ENCODE data around the gene STK39.

The STK39 gene

DNA sequence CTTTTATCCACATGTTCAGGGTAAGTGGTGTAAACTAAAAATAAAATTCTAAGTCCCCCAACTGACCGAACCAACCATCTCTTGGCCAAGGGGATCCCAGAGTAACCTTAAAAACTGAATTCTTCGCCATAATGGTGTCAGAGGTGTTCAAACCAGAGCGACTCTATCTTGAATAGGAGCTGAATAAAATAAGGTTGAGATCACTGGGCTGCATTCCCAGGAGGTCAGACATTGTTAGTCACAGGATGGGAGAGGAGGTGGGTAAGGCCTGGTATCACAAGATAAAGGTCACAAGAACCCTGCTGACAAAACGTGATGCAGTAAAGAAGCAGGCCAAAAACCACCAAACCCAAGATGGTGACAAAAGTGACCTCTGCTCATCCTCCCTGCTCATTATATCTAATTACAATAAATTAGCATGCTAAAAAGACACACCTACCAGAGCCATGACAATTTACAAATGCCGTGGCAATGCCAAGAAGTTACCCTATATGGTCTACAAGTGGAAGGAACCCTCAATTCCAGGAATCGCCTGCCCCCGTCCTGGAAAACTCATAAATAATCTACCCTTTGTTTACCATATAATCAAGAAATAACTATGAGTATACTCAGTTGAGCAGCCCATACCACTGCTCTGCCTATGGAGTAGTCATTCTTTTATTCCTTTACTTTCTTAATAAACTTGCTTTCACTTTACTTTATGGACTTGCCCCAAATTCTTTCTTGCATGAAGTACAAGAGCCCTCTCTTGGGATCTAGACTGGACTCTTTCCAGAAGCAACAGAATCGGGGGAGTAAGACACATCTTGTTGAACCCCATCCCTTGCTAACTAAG lies 302.4 kb downstream of the STK39 start:
- no peak for DNase-seq

DNA sequence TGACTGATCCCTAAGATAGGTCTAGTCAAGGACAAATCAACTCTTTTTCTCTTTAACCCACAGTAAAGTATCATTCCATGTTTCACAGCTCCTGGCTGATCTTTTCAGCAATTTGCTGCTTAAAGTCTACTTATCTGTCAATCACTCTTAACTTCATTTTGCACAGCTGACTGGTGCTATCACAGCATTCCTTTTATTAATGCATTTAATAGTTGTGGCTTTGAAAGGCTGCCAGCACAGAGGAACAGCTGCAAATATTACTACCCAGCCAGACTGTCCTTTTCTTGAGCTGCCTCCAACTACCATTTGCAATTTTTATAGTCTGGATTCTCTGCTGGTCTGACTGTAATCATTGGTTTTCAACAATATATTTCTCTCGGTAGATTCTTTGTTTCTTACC lies 303.5 kb downstream of the STK39 start:
- no peak for DNase-seq

DNA sequence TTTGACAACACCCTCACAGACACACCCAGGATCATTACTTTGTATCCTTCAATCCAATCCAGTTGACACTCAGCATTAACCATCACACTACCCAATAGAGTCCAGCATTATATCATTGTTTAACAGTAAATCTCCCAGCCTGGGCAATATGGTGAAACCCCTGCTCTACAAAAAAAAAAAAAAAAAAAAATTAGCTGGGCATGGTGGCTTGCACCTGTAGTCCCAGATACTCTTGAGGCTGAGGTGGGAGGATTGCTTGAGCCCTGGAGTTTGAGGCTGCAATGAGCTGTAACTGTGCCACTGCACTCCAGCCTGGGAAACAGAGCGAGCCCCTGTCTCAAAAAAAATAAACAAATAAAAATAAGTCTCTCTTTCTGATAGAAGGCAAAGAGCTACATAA lies 304.0 kb downstream of the STK39 start:
- DNase-seq, result no peak

DNA sequence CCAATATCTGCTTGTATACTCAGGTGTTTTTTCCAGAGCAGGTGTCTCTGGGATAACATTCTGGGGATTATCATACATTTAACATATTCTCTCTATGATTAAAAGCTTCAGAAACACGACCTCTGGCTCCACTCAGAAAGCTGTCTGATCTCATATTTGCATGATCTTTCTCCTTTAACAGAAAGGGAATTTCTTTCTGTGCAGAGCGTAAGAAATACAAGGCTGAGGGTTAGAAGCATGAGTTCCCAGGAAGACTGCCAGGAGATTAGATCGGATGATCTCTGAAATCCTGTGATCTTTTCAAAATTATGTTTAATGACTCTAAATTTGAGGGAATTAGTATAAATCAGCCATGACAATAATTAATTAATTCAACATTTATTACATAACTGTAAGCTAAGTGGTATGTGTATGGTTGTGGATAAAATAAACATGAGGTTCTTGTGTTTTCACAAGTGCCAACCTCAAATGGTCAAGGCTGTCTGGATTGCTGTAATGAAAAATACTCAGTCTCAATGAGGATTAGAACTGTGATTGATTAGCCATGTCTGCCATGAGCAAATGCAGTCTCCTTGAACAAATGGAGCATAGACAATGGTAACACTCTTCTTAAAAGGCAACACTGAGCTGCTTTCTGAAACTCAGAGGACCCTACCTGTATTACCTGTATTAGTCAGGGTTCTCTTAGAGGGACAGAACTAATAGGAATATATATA lies 304.9 kb downstream of the STK39 start:
- DNase-seq, result no peak

DNA sequence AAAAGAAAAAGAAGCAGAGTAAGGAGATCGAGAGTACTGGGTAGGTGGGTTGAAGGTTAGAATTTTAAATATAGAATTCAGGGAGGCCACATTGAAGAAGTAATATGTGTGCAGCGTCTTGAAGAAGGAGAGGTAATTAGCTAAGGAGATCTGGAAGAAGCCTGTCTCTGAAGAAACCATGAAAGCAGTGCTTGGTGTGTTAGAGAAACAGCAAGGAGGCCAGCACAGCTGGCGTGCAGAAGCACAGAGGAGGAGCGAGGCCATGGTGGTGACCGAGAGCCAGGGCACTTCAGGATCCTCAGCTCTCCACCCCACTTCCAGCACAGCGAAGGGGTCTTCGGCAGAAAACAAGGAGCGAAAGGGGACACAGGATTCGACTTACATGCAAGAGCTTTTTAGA lies 305.8 kb downstream of the STK39 start:
- no peak for DNase-seq

DNA sequence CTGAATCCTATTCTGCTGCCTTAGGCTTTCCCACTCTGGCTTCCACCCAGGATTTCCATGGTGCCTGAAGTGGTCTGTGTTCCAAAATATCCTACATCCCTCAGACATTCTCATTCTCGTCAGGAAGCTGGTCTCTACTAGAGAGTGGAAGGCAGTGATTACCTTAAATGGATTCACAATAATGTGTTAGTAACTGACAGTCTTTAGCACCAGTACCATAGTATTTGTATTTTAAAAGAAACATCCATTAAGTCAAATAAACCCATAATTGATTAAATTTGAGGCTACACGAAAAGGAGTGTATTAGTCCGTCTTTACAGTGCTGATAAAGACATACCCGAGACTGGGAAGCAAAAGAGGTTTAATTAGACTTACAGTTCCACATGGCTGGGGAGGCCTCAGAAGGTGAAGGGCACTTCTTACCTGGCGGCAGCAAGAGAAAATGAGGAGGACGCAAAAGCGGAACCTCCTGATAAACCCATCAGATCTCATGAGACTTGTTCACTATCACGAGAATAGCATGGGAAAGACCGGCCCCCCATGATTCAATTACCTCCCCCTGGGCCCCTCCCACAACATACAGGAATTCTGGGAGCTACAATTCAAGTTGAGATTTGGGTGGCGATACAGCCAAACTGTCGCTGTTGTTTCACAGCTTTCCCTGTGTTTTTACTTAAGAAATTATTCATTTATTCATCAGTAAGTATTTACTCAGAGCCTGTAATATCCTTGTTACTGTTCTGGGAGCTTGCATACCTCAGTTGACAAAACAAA lies 306.5 kb downstream of the STK39 start:
- DNase-seq, result no peak

DNA sequence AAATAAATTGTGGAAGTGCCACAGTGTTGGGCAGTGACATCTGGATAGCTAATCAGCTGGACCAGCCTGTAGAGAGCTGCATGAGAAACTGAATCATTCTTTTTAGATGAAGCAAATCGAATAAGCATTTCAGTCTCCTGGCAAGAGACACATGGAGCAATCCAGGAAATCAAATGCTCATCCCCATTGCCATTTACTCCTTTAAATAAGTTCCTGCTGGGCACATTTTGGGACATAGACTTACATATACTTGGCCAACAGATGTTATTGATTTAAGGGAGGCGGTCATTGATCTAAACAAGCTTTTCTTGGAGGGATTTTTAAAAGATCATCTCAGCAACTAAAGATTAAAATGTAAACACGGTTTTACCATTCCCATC lies 307.1 kb downstream of the STK39 start:
- DNase-seq, result no peak

DNA sequence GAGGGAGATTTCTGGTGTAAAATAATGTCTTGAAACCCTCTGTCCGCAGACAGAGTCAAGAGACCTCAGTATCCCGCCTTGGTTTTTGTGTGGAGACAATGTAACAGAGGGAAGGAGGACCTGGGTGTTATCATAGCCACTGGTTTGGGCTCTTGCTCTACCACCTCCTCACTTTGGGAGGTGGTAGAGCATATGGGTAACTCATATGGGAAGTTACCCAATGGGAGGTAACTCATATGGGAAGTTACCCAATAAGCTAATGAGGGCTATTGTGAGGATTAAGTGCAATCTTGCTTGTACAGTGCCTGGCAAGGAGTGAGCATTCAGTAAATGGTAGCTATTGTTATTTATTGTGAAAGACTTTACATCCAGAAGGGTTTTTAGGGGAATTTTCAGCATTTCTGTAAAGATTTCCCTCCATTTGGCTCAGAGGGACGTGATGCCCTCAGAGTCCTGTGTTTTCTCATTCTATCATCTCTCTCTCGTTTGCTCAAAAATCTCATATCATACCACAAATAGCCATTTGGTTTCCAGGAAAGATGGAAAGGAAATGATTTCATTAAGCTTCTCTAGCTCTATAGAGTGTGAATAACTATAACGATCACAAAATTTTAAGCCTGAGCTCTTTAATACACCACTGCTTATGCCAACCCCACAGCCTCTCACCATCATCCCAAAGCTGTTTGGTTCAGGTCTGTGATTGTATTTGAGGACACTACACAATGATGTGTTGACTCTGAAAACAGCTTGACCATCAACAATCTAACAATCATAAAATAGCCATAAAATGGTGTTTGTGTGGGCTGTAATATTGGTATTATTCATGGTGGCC lies 307.7 kb downstream of the STK39 start:
- no peak for DNase-seq

DNA sequence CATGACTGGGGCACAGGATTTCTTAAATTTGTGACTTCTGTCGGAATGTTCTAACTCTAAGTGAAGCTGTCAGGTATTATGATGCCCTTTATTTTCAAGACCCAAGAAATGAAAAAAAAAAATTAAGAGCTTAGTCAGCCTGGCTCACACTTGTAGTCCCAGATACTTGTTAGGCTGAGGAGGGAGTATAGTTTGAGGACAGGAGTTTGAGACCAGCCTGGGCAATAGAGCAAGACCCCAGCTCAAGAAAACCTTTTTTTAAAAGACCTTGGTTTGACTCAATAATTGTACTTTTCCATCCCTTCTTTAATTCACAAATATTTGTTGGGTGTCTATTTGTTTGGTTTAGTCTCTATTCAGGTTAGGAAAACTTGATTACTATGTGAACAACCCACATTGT lies 310.0 kb downstream of the STK39 start:
- no peak for DNase-seq

DNA sequence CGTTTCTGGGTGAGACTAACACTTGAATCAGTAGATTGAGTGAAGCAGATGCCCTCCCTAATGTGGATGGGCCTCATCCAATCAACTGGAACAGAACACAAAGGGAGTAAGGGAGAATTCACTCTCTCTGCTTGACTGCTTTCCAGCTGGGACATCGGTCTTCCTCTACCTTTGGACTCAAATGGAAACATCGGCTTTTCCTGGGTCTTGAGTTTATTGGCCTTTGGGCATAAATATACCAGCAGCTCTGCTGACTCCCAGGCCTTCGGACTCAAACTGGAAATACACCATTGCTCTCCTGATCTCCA lies 311.6 kb downstream of the STK39 start:
- no peak for DNase-seq

DNA sequence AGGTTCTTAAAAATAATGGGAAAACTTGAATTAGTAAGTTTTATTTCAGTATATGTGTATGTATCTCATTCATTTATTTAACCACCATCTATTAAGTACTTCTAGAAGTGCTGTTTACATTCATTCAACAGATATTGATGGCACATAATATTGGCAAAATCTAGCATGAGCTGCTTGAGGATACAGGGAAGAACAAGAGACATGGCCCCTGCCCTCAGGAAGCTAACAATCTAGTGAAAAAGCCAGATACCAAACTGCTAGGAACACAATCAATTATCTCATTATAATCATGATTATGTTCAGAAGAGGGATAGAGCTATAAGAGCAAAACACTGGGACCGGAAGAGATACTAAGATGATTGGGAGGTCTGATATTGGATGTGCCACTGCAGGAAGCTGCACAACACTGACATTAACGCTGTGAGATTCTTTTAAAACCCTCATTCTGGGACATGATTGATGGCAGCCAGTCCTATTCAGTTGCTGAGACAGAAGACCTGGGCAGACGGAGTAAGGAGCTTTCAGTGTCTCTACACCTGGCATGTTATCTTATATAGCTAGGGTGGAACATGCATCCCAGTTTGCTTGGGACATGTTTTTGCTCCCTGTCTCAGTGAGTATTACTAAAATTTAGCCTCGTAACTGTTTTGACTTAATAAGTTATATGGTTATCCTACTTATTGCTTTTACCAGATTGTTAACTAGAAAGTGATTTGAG lies 314.1 kb downstream of the STK39 start:
- DNase-seq, result no peak

DNA sequence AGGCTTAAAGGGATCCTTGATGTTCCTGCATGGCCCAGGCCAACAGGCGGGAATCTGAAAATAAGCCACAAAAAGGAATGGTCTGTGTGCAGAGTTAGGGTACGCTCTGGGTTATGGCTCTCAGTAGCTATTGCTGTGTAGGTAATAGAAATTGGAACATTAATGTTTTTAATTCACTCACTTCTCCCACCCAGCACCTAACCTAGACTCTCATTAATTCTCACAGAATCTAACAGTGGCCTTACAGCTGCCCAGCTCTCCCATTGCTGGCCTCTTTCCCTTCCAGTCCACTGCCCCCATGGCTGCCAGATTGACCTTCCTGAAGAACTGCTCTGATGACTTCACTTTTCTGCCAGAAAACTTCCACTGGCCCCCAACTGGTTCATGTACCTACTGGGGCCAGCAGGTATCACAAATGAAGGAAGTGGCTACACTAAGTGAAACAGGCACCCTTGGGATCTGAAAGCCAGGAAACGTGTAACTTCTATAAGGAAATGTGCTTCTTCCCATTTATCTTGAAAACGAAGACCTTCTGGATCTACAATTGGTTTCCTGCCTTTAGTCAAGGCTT lies 315.2 kb downstream of the STK39 start:
- DNase-seq, result no peak

DNA sequence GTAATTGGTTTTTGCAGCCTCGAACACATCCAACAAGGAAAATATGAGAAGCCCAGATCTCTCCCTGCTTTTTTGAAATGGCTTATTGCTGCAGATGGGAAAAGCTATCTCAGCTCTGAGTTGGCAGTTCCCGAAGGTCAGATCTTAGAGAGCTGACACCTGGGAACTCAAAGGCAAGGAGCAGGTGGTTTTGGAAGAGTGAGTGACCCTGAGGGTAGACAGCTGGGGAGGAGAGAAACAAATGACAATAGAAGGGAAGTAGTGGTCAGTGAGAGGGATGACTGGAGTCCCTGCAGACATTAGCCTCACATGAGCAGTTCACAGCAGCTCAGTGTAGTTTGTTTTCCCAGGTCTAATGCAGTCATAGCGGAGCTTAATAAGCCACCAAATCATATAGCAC lies 317.9 kb downstream of the STK39 start:
- DNase-seq, result no peak

DNA sequence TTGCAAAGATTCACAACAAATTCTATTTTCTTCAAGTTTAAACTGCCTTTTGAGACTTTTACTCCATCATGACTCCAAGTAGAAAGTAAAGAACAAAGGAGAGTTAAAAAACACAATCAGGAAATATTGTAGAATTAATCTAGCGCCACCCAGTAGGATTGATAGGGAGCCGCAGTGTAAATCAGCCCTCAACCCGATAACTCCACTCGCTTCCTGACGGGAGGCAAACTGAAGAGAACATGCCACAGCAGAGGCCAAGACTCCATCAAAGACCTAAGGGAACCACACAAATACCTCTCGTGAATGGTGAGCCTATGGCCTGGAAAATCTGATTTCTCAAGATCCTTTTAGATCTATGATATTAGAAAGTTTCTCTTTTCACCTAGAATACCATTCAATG lies 319.0 kb downstream of the STK39 start:
- DNase-seq, result no peak

DNA sequence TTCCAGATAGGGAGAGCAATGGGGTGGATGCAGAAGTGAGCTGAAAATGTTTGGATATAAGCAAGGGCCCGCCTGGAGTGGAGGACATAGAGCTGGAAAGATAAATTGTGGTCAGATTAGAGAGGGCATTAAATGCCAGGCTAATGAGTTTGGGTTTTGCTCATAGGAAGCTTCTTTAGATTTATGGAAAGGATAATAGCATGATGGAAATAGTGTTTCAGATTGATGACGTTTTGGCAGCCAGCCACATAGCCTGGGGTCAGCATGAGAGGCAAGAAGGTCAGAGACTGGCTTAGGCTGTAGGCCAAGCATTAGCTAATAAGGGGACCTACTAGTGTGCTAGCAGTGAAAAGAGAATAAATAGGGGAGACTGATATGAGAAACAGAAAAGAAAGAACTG lies 321.6 kb downstream of the STK39 start:
- DNase-seq, result no peak

DNA sequence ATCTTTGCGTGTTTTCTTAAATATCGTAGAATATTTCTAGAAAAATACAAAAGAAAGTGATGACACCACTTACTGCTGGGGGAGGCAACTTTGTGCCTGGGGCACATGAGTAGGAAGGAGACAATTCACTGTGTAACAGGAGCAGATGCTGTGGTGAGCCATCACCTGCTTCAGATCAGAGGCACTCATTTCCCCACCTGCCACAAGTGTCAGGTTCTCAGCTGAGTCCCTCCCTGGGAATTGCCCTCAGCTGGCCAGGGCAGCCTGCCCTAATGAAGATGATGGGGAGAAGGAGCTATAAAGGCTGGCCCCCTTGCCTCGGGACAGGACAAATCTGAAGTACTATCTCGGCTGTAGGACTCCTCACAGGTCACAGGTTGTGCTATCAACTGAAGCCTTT lies 322.8 kb downstream of the STK39 start:
- DNase-seq, result no peak

DNA sequence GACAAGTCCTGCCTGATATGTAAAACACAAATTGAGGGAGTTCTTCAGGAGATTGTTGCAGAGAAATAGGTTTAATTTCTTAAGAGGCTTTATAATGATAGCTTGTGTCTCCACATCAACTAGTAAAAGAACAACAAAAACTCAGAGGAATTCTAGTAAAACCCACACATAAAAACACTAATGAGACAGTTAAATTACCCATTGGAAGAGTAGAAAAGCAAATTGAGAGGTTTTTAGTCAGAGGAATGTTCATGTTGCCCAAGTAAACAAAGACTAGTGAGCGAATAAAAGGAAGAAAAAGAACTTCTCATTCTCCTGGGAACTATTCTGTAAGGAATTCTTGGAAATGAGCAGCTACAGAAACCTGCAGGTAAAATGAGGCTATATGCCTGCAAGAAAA lies 330.6 kb downstream of the STK39 start:
- DNase-seq, result no peak

DNA sequence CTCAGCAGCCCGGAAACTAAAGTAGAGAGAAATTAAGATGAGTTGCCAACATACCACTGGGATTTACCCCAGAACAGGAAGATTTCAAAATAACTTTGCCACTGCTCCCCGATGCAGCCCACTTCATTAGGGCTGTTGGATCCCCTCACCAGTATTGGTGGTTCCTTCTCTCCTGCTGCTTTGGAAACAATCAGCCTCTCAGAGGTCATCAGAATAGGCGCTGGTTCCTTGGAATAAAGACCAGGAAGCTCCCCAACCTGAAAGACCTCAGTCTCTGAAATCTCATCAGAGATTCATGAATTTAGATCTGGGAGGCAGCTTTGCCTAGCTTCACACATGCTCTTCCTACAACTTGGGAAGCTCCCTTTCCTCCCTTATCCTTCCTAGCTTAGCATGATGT lies 332.4 kb downstream of the STK39 start:
- DNase-seq, result no peak

DNA sequence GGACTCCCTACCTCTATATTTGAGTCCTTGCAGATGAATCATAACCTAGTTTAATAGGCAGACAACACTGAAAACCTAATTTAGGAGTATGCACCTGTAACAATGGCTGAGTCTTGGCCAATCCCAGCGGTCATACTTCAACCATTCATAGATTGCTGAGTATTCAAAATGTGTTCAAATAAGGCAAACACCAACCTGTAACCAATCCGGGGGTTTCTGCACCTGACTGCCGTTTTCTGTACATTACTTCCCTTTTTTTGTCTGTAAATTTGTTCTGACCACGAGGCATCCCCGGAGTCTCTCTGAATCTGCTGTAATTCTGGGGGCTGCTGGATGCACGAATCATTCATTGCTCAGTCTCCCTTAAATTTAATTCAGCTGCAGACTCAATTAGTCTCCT lies 338.6 kb downstream of the STK39 start:
- DNase-seq, result no peak

DNA sequence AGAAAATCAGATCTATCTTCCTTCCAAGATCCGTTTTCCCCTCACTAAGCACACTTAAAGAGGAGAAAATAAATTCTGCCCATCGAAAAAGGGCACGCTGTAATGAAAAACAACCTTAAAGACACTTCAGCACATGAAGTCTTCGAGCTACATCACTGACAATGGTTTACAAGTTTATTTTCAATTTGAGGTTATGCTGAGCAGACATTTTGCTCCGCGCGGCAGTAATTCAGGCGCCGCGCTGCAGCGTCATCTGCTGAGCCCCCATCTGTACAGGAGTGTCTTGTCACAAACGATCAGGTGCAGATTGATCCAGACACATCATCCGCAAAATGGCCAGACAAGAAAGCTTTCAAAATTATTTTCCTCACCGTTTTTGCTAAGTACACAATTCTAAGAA lies 341.7 kb downstream of the STK39 start:
- DNase-seq, result no peak
